NCI-H1694 treated with DMSO at 0.1 percent for 48 hours (cell line): ENCODE measurements around the gene YARS2.

Experiments
- DNase-seq: peaks from one replicate; lab custom pipeline; 2025; lab: John Stamatoyannopoulos, UW

YARS2 gene

GRCh38 chr12:32755654-32756475 is at the start of gene YARS2:
YARS2 (minus strand) TSS chr12:32755897; CDS start chr12:32755874, 23 bp downstream.
- peak; percentile 99 for DNase-seq

- DNase-seq, result no peak
These were observed 48.6 kb upstream of the YARS2 start for GRCh38 chr12:32804301-32804700.

- no peak for DNase-seq
These were observed 45.7 kb upstream of the YARS2 start for GRCh38 chr12:32801269-32801980.

GRCh38 chr12:32794281-32794680 is 38.6 kb upstream of the YARS2 start:
- DNase-seq, result no peak

- DNase-seq, result no peak
These were observed 34.2 kb upstream of the YARS2 start for GRCh38 chr12:32789916-32790315.

- DNase-seq, result no peak
These were observed 33.7 kb upstream of the YARS2 start for GRCh38 chr12:32789446-32789845.

- no peak for DNase-seq
These were observed 32.7 kb upstream of the YARS2 start for GRCh38 chr12:32788405-32788804.

GRCh38 chr12:32785557-32785956 is 29.9 kb upstream of the YARS2 start:
- DNase-seq, result no peak

- DNase-seq, result no peak
These were observed 27.3 kb upstream of the YARS2 start for GRCh38 chr12:32783029-32783428.

- no peak for DNase-seq
These were observed 24.4 kb upstream of the YARS2 start for GRCh38 chr12:32780071-32780470.

GRCh38 chr12:32777691-32778175 is 22.0 kb upstream of the YARS2 start:
- peak; percentile 25 for DNase-seq

- DNase-seq, result no peak
These were observed 21.5 kb upstream of the YARS2 start for GRCh38 chr12:32777159-32777558.

GRCh38 chr12:32776258-32776657 is 20.6 kb upstream of the YARS2 start:
- DNase-seq, result no peak

GRCh38 chr12:32773691-32774090 is 18.0 kb upstream of the YARS2 start:
- no peak for DNase-seq

- DNase-seq, result no peak
These were observed 14.4 kb upstream of the YARS2 start for GRCh38 chr12:32770141-32770540.

- DNase-seq, result no peak
These were observed 12.8 kb upstream of the YARS2 start for GRCh38 chr12:32768518-32768917.

- peak; percentile 98 for DNase-seq
These were observed 10.2 kb upstream of the YARS2 start for GRCh38 chr12:32765906-32766305.

- no peak for DNase-seq
These were observed 6.0 kb upstream of the YARS2 start for GRCh38 chr12:32761716-32762115.

- DNase-seq, result no peak
These were observed 1.5 kb upstream of the YARS2 start for GRCh38 chr12:32757157-32757556.

- peak; percentile 78 for DNase-seq
These were observed 874 bp upstream of the YARS2 start for GRCh38 chr12:32756476-32757066.

- peak; percentile 54 for DNase-seq
These were observed 545 bp downstream of the YARS2 start for GRCh38 chr12:32755051-32755653.

GRCh38 chr12:32754111-32754510 is 1.6 kb downstream of the YARS2 start:
- DNase-seq, result no peak
